Activated CD4-positive, alpha-beta T cell treated with anti-CD3 and anti-CD28 coated beads, Interleukin-2, amount 50 U/mL, for 1 hour (primary cell): Measurements from ENCODE around the gene TRAF5.

ENCODE experiments used
- DNase-seq: peaks from one replicate; pipeline ENCODE4 v3.0.0-alpha.2; 2020

TRAF5 gene

GRCh38 chr1:211328866-211329475 is 2.3 kb downstream of the TRAF5 start:
- no peak for DNase-seq

GRCh38 chr1:211329764-211330201 is 3.1 kb downstream of the TRAF5 start:
- no peak for DNase-seq

- DNase-seq, result no peak
These were observed 3.8 kb downstream of the TRAF5 start for GRCh38 chr1:211330282-211330936.

GRCh38 chr1:211331011-211331709 is 4.5 kb downstream of the TRAF5 start:
- DNase-seq, result no peak

- no peak for DNase-seq
These were observed 5.5 kb downstream of the TRAF5 start for GRCh38 chr1:211332036-211332616.

GRCh38 chr1:211332830-211333229 is 6.2 kb downstream of the TRAF5 start:
- no peak for DNase-seq

GRCh38 chr1:211333906-211334305 is 7.3 kb downstream of the TRAF5 start:
- no peak for DNase-seq

GRCh38 chr1:211334986-211335385 is 8.4 kb downstream of the TRAF5 start:
- DNase-seq, result no peak

GRCh38 chr1:211335522-211336157 is 9.0 kb downstream of the TRAF5 start:
- DNase-seq, result no peak

GRCh38 chr1:211336161-211336560 is 9.5 kb downstream of the TRAF5 start:
- DNase-seq, result no peak

- DNase-seq, result no peak
These were observed 10.1 kb downstream of the TRAF5 start for GRCh38 chr1:211336775-211337174.

- DNase-seq, result no peak
These were observed 11.0 kb downstream of the TRAF5 start for GRCh38 chr1:211337430-211338223.

- DNase-seq, result no peak
These were observed 11.6 kb downstream of the TRAF5 start for GRCh38 chr1:211338224-211338620.

GRCh38 chr1:211339631-211340041 is 13.0 kb downstream of the TRAF5 start:
- no peak for DNase-seq

GRCh38 chr1:211340622-211341507 is 14.2 kb downstream of the TRAF5 start:
- DNase-seq, result no peak

- DNase-seq, result no peak
These were observed 15.4 kb downstream of the TRAF5 start for GRCh38 chr1:211341999-211342398.

GRCh38 chr1:211343607-211344006 is 17.0 kb downstream of the TRAF5 start:
- DNase-seq, result no peak

- no peak for DNase-seq
These were observed 17.6 kb downstream of the TRAF5 start for GRCh38 chr1:211344152-211344618.

GRCh38 chr1:211345719-211346118 is 19.1 kb downstream of the TRAF5 start:
- no peak for DNase-seq

- no peak for DNase-seq
These were observed 20.6 kb downstream of the TRAF5 start for GRCh38 chr1:211347077-211347844.
